GM15510 (cell line): Measurements from ENCODE around the gene TSSK6.

Source experiments
- POLR2A ChIP-seq: IDR thresholded peaks from 3 replicates; pipeline ENCODE4 v1.6.1; 2011; ENCODE audit warnings: borderline replicate concordance; ENCODE audit not compliant: insufficient read length; ENCODE audit errors: extremely low read depth

TSSK6 gene

DNA sequence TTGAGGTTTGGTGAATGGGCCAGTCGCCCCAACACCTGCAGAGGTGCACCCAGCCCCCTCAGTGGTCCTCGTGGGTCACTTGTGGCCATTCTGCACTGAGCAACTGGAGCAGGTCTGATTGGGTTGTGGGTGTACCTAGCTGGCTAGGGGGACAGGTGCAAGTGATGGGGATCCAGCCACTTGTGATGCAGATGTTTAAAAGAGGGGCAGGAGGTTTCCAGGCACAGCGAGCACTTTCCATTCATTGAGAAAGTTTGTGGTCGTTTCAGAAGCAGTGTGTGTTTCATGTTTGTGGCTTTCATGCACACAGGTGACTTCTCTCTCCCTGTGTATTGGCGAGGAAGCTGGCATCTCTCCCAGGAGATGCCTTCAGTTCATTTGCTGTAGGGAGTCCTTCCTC, 34.7 kb downstream of the TSSK6 start:
- no peak for TF ChIP-seq POLR2A

- TF ChIP-seq POLR2A, result no peak
Observed at GRCh38 chr19:19477705-19478383, 37.5 kb downstream of the TSSK6 start.

DNA sequence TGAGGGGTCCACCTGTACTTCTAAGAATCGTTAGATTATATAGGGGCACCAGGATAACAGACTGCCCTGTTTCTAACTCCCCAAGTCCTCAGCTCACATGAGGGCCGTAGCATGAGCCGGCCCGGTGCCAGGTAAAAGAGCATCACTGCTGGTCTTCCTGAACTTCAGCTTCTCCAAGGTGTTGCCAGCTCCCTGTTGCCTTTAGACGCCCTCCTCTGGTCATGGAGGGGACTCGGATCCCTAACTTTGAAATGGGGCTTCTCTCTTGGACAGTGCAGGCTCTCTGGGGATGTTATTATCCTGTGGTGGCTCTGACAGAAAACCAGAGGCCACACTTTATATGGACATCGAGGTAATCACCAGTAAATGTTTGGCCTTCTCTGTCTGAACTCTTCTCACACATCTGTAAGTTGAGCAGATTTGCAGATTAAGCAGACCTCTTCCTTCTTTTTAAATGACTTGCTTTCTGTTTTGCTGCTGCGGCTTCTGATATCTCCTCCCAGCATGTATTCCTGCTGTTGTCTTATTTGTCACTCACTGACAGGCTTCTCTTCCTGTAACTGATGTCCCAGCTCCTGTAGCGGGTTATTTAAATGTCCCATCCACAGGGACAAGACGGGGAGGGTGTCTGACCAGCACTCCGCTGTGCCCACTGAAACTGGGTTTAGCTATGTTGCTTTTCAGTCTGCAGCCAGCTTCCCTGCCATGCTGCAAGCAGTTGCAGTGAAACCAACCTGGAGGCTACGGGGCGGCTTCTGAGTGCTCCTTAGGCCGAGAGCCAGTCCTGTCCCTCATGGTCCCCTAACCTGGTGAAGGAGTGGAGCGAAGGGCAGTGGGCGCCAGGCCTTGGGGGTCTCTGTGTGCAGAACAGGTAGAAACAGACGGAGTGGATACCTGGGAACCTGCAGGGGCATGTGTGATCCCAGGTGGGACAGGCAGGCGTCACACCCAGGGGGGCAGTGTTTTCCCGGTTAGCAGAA, 39.2 kb downstream of the TSSK6 start:
- no peak for TF ChIP-seq POLR2A

GRCh38 chr19:19475015-19475765, 40.2 kb downstream of the TSSK6 start:
- TF ChIP-seq POLR2A, result no peak

GRCh38 chr19:19471682-19472081, 43.7 kb downstream of the TSSK6 start:
- TF ChIP-seq POLR2A, result no peak

DNA sequence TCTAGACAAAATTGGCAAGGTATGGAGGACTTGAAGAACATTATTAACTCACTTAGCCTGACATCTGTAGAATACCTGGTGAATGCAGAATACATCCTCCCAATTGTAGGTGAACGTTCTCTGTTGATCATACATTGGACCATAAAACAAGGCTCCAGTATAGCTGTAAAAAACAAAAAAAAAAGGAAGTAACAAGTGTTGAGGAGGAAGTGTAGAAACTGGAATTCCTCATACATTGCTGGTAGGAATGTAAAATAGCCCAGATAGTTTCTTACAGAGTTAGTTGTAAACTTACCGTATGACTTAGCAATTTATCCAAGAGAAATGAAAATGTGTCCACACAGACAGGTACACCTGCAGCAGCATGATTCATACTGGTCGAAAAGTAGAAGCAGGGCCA, 44.8 kb downstream of the TSSK6 start:
- TF ChIP-seq POLR2A, result no peak

GRCh38 chr19:19468424-19469050, 46.8 kb downstream of the TSSK6 start:
- no peak for TF ChIP-seq POLR2A

- no peak for TF ChIP-seq POLR2A
Observed at GRCh38 chr19:19466201-19466600, 49.1 kb downstream of the TSSK6 start.

DNA sequence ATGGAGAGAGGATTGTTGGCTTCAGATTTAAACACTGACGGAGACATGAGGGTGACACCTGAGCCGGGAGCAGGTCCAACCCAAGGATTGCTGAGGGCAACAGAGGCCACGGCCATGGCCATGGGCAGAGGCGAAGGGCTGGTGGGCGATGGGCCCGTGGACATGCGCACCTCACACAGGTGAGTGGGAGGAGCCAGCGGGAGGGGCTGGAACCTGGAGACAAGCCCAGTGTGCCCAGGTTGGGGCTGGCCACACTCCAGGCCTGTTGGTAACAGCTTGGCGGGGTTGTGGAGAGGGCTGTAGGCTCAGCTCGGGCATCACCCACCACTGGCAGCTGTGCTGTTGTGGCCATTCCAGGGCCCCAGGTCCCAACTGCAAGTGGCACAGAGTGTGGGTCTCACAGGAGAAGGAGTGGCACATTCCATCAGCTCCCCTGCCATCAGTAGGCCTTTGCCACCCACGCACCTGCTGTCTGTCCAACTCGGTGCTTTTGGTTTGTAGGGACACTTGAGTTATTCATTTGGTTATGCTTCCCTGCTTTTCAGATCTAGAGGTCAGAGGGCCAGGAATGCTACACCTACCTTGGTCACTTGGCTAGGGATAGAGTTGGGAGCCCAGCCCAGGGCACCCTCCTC, 49.8 kb downstream of the TSSK6 start:
- no peak for TF ChIP-seq POLR2A

DNA sequence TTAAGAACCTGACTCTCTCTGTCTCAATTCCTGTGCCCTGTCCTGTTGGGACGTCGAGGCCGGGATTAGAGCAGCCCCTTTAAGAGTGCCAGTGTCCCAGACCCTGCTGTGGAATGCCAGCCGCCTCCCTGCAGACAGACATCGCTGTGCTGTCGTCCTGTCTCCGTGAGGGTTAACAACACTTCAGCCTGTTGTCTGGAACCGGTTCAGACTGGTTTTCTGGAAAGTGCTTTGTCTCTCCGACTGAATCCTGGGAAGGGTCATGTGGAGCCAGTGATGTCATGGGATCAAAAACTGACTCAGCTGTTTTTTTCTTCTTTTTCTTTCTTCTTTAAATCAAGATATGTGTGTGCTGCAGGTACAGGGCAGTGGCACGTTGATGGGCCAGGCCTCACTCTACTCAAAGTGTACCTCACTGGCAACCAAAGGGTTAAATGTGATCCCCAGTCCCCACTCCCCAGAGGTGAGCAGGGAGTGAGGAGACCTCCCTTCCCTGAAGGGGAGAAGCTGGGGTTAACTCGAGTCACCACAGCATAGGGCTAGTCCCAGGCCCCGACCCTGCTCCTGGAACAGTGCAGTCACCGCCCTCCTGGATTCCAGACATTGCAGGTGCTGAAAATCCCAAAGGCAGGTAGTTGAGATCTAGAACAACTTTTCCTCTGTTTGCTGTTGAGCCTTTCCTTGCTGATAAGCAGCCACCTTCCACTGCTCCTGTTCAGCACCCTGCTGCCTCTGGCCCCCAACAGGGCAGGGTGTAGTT, 50.8 kb downstream of the TSSK6 start:
- no peak for TF ChIP-seq POLR2A
